Amniotic stem cell (primary cell): ENCODE results near the gene MAP3K7CL.
"Not testable (repeated sequence)": the region's sequence is repeated elsewhere in the genome, so short reads cannot be mapped to it uniquely, and the experiment has no call there.

ENCODE experiments used
- DNase-seq: peaks from one replicate; lab custom pipeline; 2025; lab: John Stamatoyannopoulos, UW

The MAP3K7CL gene

GRCh38 chr21:29167481-29167880 lies 37.0 kb downstream of the MAP3K7CL start:
- DNase-seq, result not testable (repeated sequence)

DNA sequence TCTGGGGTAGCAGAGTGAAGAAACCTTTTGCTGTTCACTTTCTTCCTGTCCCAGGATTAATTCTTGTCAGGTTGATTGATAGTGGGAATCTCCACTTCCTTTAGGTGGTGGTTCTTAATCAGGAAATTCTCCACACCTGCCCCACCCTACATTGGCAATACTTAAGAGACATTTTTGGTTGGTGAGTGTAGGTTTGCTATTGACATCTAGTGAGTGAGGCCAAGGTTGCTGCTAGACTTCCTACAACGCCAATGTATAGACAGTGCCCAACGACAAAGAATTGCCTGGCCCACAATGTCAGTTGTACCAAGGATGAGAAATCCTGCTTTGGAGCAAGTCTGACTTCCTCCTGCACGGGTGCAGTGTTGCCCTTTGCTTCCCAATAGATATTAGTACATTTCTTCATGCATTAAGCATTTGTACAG lies 38.5 kb downstream of the MAP3K7CL start:
- DNase-seq, result no peak

DNA sequence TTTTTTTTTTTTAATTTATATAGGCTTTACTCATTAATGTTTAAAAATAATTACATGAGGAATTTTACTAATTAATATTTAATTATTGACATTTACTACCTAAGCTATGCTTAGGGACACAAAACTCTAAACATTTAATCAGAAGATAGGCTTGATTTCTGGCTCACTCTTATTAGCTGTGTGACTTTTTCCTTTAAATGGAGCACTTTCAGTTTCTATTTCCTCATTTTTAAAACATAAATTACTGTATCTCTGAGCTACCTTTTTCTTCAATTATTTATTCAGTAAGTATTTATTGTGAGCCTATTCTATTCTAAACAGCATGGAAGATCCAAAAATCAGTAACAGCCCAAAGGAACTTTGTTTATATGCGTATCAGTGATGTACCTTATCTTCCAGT lies 40.5 kb downstream of the MAP3K7CL start:
- no peak for DNase-seq

DNA sequence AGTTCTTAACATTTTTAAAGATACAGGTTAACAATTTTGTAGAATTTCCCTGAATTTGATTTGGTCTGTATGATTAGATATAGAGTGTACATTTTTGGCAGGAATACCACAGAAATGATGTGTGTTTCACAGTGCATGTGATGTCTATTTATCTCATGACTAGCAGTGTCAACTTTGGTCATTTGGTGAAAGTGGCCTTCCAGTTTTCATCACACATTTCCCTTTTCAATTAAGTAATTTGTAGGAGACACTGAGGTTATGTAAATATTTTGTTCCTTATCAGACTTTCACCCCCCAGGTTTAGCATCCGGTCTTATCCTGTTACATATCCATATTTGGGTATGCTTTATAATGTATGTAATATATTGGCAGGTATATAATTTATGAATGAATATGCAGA lies 41.8 kb downstream of the MAP3K7CL start:
- DNase-seq, result no peak

GRCh38 chr21:29174607-29175013 lies 44.2 kb downstream of the MAP3K7CL start:
- no peak for DNase-seq

GRCh38 chr21:29175408-29176134 lies 45.1 kb downstream of the MAP3K7CL start:
- DNase-seq, result no peak

GRCh38 chr21:29176471-29177120 lies 46.2 kb downstream of the MAP3K7CL start:
- no peak for DNase-seq

DNA sequence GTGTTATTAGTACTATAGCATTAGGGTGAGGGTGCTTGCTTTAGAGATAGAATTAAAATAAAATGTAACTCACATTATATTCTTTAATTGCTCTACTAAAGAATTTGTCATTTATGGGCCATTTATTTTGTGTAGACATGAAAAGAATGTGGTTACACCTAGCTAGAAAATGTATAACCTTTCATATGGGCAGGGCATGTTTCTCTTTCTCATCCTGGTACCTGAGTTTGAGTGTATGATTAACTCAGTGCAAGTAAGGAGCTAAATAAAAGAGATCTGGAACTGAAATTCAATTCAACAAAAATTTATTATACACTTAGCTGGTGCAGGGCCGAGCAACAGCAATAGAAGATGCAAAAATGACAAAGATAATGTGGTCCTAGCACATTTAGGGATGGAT lies 47.4 kb downstream of the MAP3K7CL start:
- DNase-seq, result no peak

GRCh38 chr21:29178926-29179325 lies 48.5 kb downstream of the MAP3K7CL start:
- no peak for DNase-seq

GRCh38 chr21:29179503-29179902 lies 49.1 kb downstream of the MAP3K7CL start:
- DNase-seq, result no peak

DNA sequence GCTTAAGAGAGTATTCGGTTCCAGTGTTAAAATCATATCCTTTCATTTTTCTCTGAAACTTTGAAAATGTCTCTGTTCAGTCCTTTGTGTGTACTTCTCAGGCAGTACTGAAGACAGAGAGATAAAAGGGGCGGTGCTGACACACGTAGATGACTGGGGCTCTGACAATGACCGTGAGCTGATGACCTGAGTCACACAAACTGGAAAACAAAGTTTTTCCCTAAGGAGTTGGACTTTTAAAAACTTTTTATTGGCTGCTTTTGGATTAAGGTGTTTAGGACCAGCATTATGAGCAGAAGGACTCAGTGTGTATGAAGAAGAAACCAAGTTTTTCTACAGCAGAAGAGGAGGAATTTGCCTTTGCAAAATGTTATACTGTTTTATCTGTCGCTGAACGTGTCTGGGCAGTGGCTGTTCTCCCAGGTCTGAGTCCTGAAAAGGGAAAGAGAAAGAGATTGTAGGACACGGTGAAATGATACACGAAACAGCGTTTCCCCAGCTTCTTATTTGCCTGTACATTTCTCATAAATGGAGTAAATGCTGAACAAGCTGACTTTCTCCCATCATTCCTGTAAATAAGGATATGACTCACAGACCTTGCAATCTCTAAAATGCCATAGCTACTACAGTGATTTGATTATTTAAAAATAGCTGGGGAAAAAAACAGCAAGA lies 51.5 kb downstream of the MAP3K7CL start:
- peak; percentile 52 for DNase-seq

DNA sequence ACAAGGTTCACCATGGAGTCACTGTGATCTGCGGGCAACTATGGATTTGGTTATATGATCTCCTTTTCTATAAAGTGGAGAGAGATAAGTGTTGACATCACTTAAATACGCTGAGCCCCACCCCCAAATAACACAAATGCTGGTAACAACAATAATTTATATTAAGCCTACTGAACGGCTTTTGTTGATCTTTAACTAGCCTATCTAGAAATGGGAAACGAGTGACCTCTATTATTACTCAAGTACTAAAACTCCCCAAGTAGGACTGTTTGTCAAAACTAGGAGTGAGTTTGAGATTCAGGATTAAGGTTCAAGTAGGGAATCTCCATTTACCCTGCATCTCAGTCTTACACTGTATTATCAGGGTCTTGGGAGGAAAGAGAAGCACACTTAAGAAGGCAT lies 52.2 kb downstream of the MAP3K7CL start:
- no peak for DNase-seq

- DNase-seq, result no peak
Measured at GRCh38 chr21:29184037-29184436, 53.6 kb downstream of the MAP3K7CL start.

GRCh38 chr21:29185172-29185571 lies 54.7 kb downstream of the MAP3K7CL start:
- DNase-seq, result no peak

GRCh38 chr21:29185633-29186032 lies 55.2 kb downstream of the MAP3K7CL start:
- no peak for DNase-seq

DNA sequence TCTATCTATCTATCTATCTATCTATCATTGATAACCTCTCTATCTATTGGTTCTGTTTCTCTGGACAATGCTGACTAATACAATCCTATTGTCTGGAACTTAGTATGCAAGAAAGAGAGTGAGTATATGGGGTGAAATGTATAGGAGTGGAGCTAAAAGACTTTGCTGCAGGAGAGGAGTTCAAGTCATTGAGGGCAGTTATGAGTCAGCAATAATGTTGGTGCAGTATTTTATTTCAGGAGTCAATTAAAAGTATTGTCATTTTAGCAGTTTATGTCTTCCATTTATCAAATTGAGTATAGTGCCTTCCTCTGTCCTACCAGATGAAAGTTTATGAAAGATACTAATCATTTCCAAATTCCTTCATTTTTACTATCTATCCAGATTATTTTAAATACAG lies 55.8 kb downstream of the MAP3K7CL start:
- no peak for DNase-seq

GRCh38 chr21:29187944-29188343 lies 57.5 kb downstream of the MAP3K7CL start:
- peak; percentile 74 for DNase-seq

- DNase-seq, result no peak
Measured at GRCh38 chr21:29189353-29189752, 58.9 kb downstream of the MAP3K7CL start.

- DNase-seq, result no peak
Measured at GRCh38 chr21:29190923-29191331, 60.5 kb downstream of the MAP3K7CL start.

GRCh38 chr21:29193072-29193471 lies 62.6 kb downstream of the MAP3K7CL start:
- no peak for DNase-seq

DNA sequence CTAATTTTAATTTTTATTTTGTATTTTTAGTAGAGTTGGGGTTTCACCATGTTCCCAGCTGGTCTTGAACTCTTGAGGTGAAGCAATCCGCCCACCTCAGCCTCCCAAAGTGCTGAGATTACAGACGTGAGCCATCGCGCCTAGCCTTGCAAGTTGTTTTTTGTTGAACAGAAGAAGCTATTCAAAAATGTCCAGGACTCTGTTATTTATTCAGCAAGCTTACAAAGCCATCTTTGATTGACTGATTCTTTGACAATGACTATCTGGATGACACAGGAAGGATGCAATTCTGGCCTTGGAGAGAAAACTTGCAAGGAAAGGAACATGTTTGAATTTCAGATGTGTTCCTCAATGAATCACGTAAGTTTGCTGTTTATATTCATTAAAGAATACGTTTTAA lies 63.5 kb downstream of the MAP3K7CL start:
- DNase-seq, result no peak

GRCh38 chr21:29194342-29194741 lies 63.9 kb downstream of the MAP3K7CL start:
- no peak for DNase-seq

DNA sequence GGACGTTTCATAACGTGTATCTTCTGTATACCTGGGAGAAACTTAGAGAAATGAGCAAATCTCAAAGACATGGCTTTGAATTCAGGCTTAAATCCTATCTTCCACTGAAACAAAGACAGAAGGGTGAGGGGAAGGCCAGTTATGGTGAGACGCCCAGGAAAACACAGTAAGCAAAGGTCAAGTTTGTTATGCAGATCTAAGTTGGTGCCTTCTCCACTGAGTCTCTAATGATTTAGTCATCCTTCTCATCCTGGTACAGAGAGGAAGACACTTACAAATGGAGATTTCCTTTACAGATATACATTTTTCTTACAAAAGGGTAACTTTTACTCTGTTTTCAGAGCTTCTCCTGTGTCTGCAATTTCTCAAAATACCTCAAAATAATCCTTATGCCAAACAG lies 64.4 kb downstream of the MAP3K7CL start:
- no peak for DNase-seq
